Measurements from ENCODE around the gene CLSTN2. TPM values are rescaled to one million over a fixed set of nuclear protein-coding genes. Genes with fewer than 3 reads are reported as not detected.

CLSTN2 gene
- total RNA-seq, 1 experiment from 2014 or later: not detected

DNA sequence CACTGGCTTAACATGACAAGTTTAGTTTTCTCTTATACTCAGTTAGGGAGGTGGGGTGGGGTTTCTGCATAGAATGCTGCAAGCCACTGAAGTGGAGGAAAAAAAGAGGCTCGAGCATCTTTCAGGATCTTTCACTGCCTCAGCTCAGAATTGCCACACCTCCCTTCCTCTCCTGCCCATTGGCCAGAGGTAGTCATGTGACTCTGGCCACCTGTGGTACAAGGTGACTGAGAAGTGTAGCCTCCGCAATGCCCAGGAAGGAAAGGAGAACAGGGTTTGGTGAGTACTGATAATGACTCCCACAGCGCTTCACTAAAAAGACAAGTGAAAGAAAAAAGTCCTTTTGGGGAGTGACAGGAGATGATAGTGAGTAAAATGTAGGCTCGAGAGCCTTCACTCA lies 618.6 kb downstream of the CLSTN2 start:
- H4K20me1 ChIP-seq (ENCODE audit: insufficient read depth): no peaks in the 10 kb centered on the region
- no peaks in the 10 kb centered on the region for H3K4me1 ChIP-seq (replicated peaks; ENCODE audit: insufficient read depth)

DNA sequence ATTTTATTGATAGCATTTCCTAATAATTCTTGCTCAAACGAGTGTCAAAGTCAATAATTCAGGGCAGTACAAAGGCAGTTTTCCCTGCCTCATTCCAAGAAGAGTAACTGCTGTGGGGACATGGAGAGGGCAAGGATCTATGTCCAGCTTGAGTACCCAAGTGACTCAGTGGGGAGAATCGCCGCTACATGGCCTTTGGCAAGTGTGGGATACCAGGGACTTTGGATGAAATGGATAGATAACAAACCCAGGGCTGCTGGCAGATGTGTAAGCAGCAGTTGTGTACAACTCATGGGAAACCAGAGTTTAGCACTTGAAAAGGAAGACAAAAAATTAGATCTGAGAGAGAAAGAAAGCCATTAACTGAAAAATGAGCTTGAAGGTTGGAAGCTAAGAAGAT lies 620.7 kb downstream of the CLSTN2 start:
- BruUV-seq (replicated peaks): no TSS peak
- Histone ChIP-seq H3K4me3 (no peak overlapping the region), H2AFZ (no peak overlapping the region), H3K9me2 (ENCODE audit: insufficient read depth) (no peaks in the 10 kb centered on the region), H3K4me1 (replicated peaks; ENCODE audit: insufficient read depth) (no peaks in the 10 kb centered on the region), H3K36me3 (ENCODE audit: low read depth) (no peaks in the 10 kb centered on the region), H3K4me2 (no peak overlapping the region), H3K9me3 (ENCODE audit: insufficient read depth, low read depth) (no peaks in the 10 kb centered on the region), H3K27me3 (ENCODE audit: insufficient read depth, low read depth) (no peaks in the 10 kb centered on the region), H3K79me2 (ENCODE audit: low read depth) (no peaks in the 10 kb centered on the region), H3K27ac (no peak overlapping the region), H3F3A (ENCODE audit: insufficient read depth, low read depth) (no peaks in the 10 kb centered on the region), H4K20me1 (ENCODE audit: insufficient read depth) (no peaks in the 10 kb centered on the region)
- CTCF ChIA-PET: no interaction called here
- intact Hi-C loops (cut with micrococcal nuclease; ENCODE audit: unreplicated experiment): loop anchor here (5.0 kb wide), 1 partner anchor 182 kb away; no protein-coding TSS in a partner anchor
- DNase-seq: no peak
- POLR2A ChIA-PET (ENCODE audit: unreplicated experiment): no interaction called here
- no peak for TF ChIP-seq EZH2 (IDR thresholded peaks at IDR 0.05; ENCODE audit: low read depth)
- TF ChIP-seq, protein P1, sequence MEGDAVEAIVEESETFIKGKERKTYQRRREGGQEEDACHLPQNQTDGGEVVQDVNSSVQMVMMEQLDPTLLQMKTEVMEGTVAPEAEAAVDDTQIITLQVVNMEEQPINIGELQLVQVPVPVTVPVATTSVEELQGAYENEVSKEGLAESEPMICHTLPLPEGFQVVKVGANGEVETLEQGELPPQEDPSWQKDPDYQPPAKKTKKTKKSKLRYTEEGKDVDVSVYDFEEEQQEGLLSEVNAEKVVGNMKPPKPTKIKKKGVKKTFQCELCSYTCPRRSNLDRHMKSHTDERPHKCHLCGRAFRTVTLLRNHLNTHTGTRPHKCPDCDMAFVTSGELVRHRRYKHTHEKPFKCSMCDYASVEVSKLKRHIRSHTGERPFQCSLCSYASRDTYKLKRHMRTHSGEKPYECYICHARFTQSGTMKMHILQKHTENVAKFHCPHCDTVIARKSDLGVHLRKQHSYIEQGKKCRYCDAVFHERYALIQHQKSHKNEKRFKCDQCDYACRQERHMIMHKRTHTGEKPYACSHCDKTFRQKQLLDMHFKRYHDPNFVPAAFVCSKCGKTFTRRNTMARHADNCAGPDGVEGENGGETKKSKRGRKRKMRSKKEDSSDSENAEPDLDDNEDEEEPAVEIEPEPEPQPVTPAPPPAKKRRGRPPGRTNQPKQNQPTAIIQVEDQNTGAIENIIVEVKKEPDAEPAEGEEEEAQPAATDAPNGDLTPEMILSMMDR (conservative IDR thresholded peaks at IDR 0.05): no peak

More for the DNA sequence above, 618.6 kb downstream of the CLSTN2 start:
- Histone ChIP-seq H3K27me3 (ENCODE audit: insufficient read depth, low read depth) (no peaks in the 10 kb centered on the region), H3K27ac (no peak overlapping the region), H3K9me3 (ENCODE audit: insufficient read depth, low read depth) (no peaks in the 10 kb centered on the region), H3F3A (ENCODE audit: insufficient read depth, low read depth) (no peaks in the 10 kb centered on the region), H2AFZ (no peak overlapping the region), H3K4me2 (no peak overlapping the region), H3K36me3 (ENCODE audit: low read depth) (no peaks in the 10 kb centered on the region), H3K79me2 (ENCODE audit: low read depth) (no peaks in the 10 kb centered on the region), H3K9me2 (ENCODE audit: insufficient read depth) (no peaks in the 10 kb centered on the region), H3K4me3 (no peak overlapping the region)
- CTCF ChIA-PET: no interaction called here
- BruUV-seq (replicated peaks): no TSS peak
- no peak for TF ChIP-seq EZH2 (IDR thresholded peaks at IDR 0.05; ENCODE audit: low read depth)
- TF ChIP-seq, protein P1 (conservative IDR thresholded peaks at IDR 0.05): no peak
- intact Hi-C loops (cut with micrococcal nuclease; ENCODE audit: unreplicated experiment): loop anchor here (5.0 kb wide), 1 partner anchor 616 kb away; the partner anchor contains the start of gene CLSTN2
- DNase-seq: no peak
- POLR2A ChIA-PET (ENCODE audit: unreplicated experiment): no interaction called here

DNA sequence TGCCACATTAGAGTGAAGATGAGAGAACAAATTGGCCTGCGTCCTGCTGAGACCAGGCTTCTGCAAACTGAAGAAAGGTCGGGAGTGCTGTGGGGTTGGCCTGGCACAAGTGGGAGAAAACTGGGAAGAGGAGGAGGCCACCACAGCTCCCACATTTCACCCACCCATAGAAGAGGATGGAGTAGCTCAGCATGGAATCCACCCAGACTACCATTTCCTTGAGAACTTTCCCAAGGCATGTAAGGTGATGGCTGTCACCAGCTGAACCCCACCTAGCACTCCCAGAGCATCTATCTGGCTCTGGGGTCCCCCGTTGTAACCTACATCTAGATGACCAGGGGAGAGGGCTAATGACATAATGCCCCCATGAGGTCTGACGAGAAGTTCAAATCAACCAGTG lies 622.5 kb downstream of the CLSTN2 start:
- no peak overlapping the region for H2AFZ ChIP-seq
- intact Hi-C loops (cut with micrococcal nuclease; ENCODE audit: unreplicated experiment): loop anchor here (5.0 kb wide), 1 partner anchor 180 kb away; no protein-coding TSS in a partner anchor
- BruUV-seq (replicated peaks): no TSS peak

More for the DNA sequence above, 622.5 kb downstream of the CLSTN2 start:
- Histone ChIP-seq H3K36me3 (ENCODE audit: low read depth) (no peaks in the 10 kb centered on the region), H3K27me3 (ENCODE audit: insufficient read depth, low read depth) (no peaks in the 10 kb centered on the region), H3K9me2 (ENCODE audit: insufficient read depth) (no peaks in the 10 kb centered on the region), H3F3A (ENCODE audit: insufficient read depth, low read depth) (no peaks in the 10 kb centered on the region), H3K27ac (no peak overlapping the region), H3K4me3 (no peak overlapping the region), H4K20me1 (ENCODE audit: insufficient read depth) (no peaks in the 10 kb centered on the region), H3K4me1 (replicated peaks; ENCODE audit: insufficient read depth) (no peaks in the 10 kb centered on the region), H3K79me2 (ENCODE audit: low read depth) (no peaks in the 10 kb centered on the region), H3K9me3 (ENCODE audit: insufficient read depth, low read depth) (no peaks in the 10 kb centered on the region), H3K4me2 (no peak overlapping the region)
- ChIA-PET CTCF (no interaction called here), POLR2A (ENCODE audit: unreplicated experiment) (interaction anchor here (0.6 kb wide), 1 partner anchor 21 kb away, joined by 3 read pairs; no protein-coding TSS in a partner anchor)
- DNase-seq: no peak
- no peak for TF ChIP-seq EZH2 (IDR thresholded peaks at IDR 0.05; ENCODE audit: low read depth)
- TF ChIP-seq, protein P1 (conservative IDR thresholded peaks at IDR 0.05): no peak

Data from PC-9 (cell line).